Heart left ventricle (tissue), 13 donors: ENCODE data around the gene ZNF785.

Experiments
- POLR2A ChIP-seq, 2 donors: fragments of 450-650 bp; IDR thresholded peaks; one replicate each; pipeline ENCODE4 v1.6.1; 2017; ENCODE audit warnings: antibody characterized with exemption in 2 of 2, mild to moderate bottlenecking in 2 of 2, moderate library complexity in 2 of 2
- TF ChIP-seq, protein P1 (sequence below), 12 donors: fragments of 200-600 bp; sonication (generic) in 4 of 12; IDR thresholded peaks; one replicate each; pipeline versions ENCODE4 v1.5.0 to v1.8.0; 2018 to 2022; ENCODE audit warnings: antibody characterized with exemption in 12 of 12, mild to moderate bottlenecking in 5 of 12
- donor health status: ischemic (EF 13 %, LVEDD 7.1; RV severe dilation, severe dysfunction).
- donor health status: DM: no; HTN: yes; CAD: no.
- donor health status: DM: no; HTN: no; CAD: no.
- donor health status: ischemic (EF 25% LVEDD 6.9; RV normal size, moderate dysfunction).
- donor health status: ischemic (EF 25% LVEDD 5.7; RV mildly dilated, moderate dysfunction).
- donor health status: ischemic (EF 35%, LVEDD 5.7; RV mildly dilated, moderate dysfunction).
- donor health status: nonischemic (EF 11% LVEDD 7.7; RV severe dilation, severe dysfunction).
- donor health status: DM: yes; HTN: yes; CAD: no.
- donor health status: PGD.
- donor health status: ischemic (EF 29% LVEDD 5.4; RV normal size, mild dysfunction).
- donor health status: nonischemic (EF 23%, LVEDD 6.1; RV moderate dilation, normal function).

DNA sequence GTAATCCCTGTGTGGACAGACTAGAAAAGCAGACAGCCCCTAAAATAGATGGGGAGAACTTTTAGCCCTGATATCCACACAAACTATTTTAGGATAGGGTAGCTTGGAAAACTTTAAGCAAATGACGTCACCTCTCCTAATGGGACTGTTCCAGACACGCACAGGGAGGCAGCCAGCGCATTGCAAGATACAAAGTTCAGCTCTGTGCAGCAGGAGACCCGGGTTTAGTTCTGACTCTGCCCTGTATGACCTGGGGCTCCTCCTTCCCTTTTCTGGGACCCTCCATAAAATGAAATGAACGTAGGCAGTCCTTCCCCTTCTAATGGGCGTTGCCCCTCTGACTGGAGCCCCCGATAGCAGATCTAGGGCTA, 18.4 kb upstream of the ZNF785 start:
- TF ChIP-seq, protein P1, sequence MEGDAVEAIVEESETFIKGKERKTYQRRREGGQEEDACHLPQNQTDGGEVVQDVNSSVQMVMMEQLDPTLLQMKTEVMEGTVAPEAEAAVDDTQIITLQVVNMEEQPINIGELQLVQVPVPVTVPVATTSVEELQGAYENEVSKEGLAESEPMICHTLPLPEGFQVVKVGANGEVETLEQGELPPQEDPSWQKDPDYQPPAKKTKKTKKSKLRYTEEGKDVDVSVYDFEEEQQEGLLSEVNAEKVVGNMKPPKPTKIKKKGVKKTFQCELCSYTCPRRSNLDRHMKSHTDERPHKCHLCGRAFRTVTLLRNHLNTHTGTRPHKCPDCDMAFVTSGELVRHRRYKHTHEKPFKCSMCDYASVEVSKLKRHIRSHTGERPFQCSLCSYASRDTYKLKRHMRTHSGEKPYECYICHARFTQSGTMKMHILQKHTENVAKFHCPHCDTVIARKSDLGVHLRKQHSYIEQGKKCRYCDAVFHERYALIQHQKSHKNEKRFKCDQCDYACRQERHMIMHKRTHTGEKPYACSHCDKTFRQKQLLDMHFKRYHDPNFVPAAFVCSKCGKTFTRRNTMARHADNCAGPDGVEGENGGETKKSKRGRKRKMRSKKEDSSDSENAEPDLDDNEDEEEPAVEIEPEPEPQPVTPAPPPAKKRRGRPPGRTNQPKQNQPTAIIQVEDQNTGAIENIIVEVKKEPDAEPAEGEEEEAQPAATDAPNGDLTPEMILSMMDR (IDR thresholded peaks at IDR 0.05): no peak
- TF ChIP-seq POLR2A (IDR thresholded peaks at IDR 0.05): no peak
